OCI-LY1 (cell line): ENCODE data around the gene NAAA.

ENCODE experiments used
- CTCF ChIP-seq: fragments of 200-600 bp; sonication (generic), shearing (Covaris generic); IDR thresholded peaks from 2 replicates; pipeline ENCODE4 v1.5.1; 2017; ENCODE audit warnings: mild to moderate bottlenecking, antibody characterized with exemption, low read length, moderate library complexity, mixed read lengths
- EZH2 ChIP-seq: fragments of 200-600 bp; sonication (generic), shearing (Covaris generic); IDR thresholded peaks from 2 replicates; pipeline ENCODE4 v1.8.0; 2017; ENCODE audit warnings: borderline replicate concordance, mixed run types, mild to moderate bottlenecking, antibody characterized with exemption, low read length, moderate library complexity, mixed read lengths

- TF ChIP-seq CTCF (no peak), EZH2 (no peak)
Measured at GRCh38 chr4:75908555-75908954, 32.3 kb downstream of the NAAA start.
